ENCODE measurements around the gene CDH4. TPM values are rescaled to one million over a fixed set of nuclear protein-coding genes. Genes with fewer than 3 reads are reported as not detected.

The CDH4 gene
- total RNA-seq, 1 experiment from 2014 or later: not detected

DNA sequence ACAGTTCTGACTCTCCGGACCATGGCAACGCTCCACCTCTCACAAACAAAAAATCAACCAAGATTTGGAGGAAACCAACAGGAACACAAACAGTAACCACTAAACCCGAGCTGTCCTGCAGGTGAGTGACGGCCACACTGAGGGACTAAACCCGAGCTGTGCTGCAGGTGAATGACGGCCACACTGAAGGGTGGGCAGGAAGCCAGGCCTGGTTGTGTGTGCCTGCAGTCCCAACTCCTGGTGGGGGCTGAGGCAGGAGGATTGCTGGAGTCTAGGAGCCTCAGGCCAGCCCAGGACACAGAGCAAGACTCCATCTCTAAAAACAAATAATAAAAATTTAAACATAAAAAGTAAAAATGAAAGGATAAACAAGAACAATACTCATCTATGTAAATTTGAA lies 733.0 kb downstream of the CDH4 start:
- TF ChIP-seq EZH2 (IDR thresholded peaks at IDR 0.05; ENCODE audit: low read depth): no peak
- TF ChIP-seq CTCF (conservative IDR thresholded peaks at IDR 0.05): no peak
- peaks cover 14% of the 10 kb centered on the region; the same call in 1 of the 2 replicates for H4K20me1 ChIP-seq (ENCODE audit: insufficient read depth)
- no TSS peak for BruUV-seq (replicated peaks)
- ChIA-PET POLR2A (ENCODE audit: unreplicated experiment) (no interaction called here), CTCF (no interaction called here)
- H3K79me2 ChIP-seq (ENCODE audit: low read depth): no peaks in the 10 kb centered on the region
- no peak overlapping the region for H3K4me3 ChIP-seq
- no peak overlapping the region for H3K27ac ChIP-seq
- H2AFZ ChIP-seq: no peak overlapping the region
- no peaks in the 10 kb centered on the region for H3K36me3 ChIP-seq (ENCODE audit: low read depth)
- no peaks in the 10 kb centered on the region for H3K9me3 ChIP-seq (ENCODE audit: insufficient read depth, low read depth)
- no peak for DNase-seq
- no peaks in the 10 kb centered on the region for H3K9me2 ChIP-seq (ENCODE audit: insufficient read depth)
- no peaks in the 10 kb centered on the region for H3K4me1 ChIP-seq (replicated peaks; ENCODE audit: insufficient read depth)
- intact Hi-C loops (cut with micrococcal nuclease; ENCODE audit: unreplicated experiment): no loop called here
- no peak overlapping the region for H3K4me2 ChIP-seq
- 0 out of 2 replicates have a peak, but pooled peaks cover 9% of the 10 kb centered on the region for H3F3A ChIP-seq (ENCODE audit: insufficient read depth, low read depth)
- no peaks in the 10 kb centered on the region for H3K27me3 ChIP-seq (ENCODE audit: insufficient read depth, low read depth)

- no peak overlapping the region for H2AFZ ChIP-seq
- CTCF ChIA-PET: no interaction called here
- intact Hi-C loops (cut with micrococcal nuclease; ENCODE audit: unreplicated experiment): no loop called here
Observed at GRCh38 chr20:61986762-61987321, 734.8 kb downstream of the CDH4 start.

GRCh38 chr20:61988665-61989064 lies 736.6 kb downstream of the CDH4 start:
- no peak for TF ChIP-seq EZH2 (IDR thresholded peaks at IDR 0.05; ENCODE audit: low read depth)
- TF ChIP-seq CTCF (conservative IDR thresholded peaks at IDR 0.05): no peak
- Histone ChIP-seq H3K36me3 (ENCODE audit: low read depth) (peaks cover 14% of the 10 kb centered on the region; the same call in 1 of the 2 replicates), H3K27me3 (ENCODE audit: insufficient read depth, low read depth) (no peaks in the 10 kb centered on the region), H3K4me1 (replicated peaks; ENCODE audit: insufficient read depth) (no peaks in the 10 kb centered on the region), H3K79me2 (ENCODE audit: low read depth) (no peaks in the 10 kb centered on the region), H3K4me3 (no peak overlapping the region), H3K9me3 (ENCODE audit: insufficient read depth, low read depth) (no peaks in the 10 kb centered on the region), H3K4me2 (no peak overlapping the region), H3F3A (ENCODE audit: insufficient read depth, low read depth) (0 out of 2 replicates have a peak, but pooled peaks cover 9% of the 10 kb centered on the region), H4K20me1 (ENCODE audit: insufficient read depth) (0 out of 2 replicates have a peak, but pooled peaks cover 4% of the 10 kb centered on the region), H3K27ac (no peak overlapping the region), H2AFZ (no peak overlapping the region), H3K9me2 (ENCODE audit: insufficient read depth) (no peaks in the 10 kb centered on the region)
- no TSS peak for BruUV-seq (replicated peaks)
- intact Hi-C loops (cut with micrococcal nuclease; ENCODE audit: unreplicated experiment): no loop called here
- CTCF ChIA-PET: no interaction called here
- POLR2A ChIA-PET (ENCODE audit: unreplicated experiment): no interaction called here
- DNase-seq: no peak

More at GRCh38 chr20:61986762-61987321, 734.8 kb downstream of the CDH4 start:
- Histone ChIP-seq H3K4me1 (replicated peaks; ENCODE audit: insufficient read depth) (no peaks in the 10 kb centered on the region), H3K79me2 (ENCODE audit: low read depth) (no peaks in the 10 kb centered on the region), H3K36me3 (ENCODE audit: low read depth) (peaks cover 6% of the 10 kb centered on the region; the same call in 1 of the 2 replicates), H3K4me3 (no peak overlapping the region), H3K9me2 (ENCODE audit: insufficient read depth) (no peaks in the 10 kb centered on the region), H3K9me3 (ENCODE audit: insufficient read depth, low read depth) (no peaks in the 10 kb centered on the region), H3F3A (ENCODE audit: insufficient read depth, low read depth) (0 out of 2 replicates have a peak, but pooled peaks cover 9% of the 10 kb centered on the region), H3K4me2 (no peak overlapping the region), H3K27me3 (ENCODE audit: insufficient read depth, low read depth) (no peaks in the 10 kb centered on the region), H3K27ac (no peak overlapping the region), H4K20me1 (ENCODE audit: insufficient read depth) (0 out of 2 replicates have a peak, but pooled peaks cover 4% of the 10 kb centered on the region)
- no TSS peak for BruUV-seq (replicated peaks)
- POLR2A ChIA-PET (ENCODE audit: unreplicated experiment): no interaction called here
- DNase-seq: no peak
- TF ChIP-seq EZH2 (IDR thresholded peaks at IDR 0.05; ENCODE audit: low read depth) (no peak), CTCF (conservative IDR thresholded peaks at IDR 0.05) (no peak)
